UCSD-AML1 (cell line): Measurements from ENCODE around the gene PRKCE.

Source experiments
- DNase-seq: peaks from one replicate; lab custom pipeline; 2025; ENCODE audit not compliant: unreplicated experiment; lab: John Stamatoyannopoulos, UW

The PRKCE gene

GRCh38 chr2:46151577-46151976, 500.1 kb downstream of the PRKCE start:
- DNase-seq: no peak

GRCh38 chr2:46153996-46154753, 502.7 kb downstream of the PRKCE start:
- no peak for DNase-seq

GRCh38 chr2:46157072-46157965, 505.8 kb downstream of the PRKCE start:
- DNase-seq: no peak

DNA sequence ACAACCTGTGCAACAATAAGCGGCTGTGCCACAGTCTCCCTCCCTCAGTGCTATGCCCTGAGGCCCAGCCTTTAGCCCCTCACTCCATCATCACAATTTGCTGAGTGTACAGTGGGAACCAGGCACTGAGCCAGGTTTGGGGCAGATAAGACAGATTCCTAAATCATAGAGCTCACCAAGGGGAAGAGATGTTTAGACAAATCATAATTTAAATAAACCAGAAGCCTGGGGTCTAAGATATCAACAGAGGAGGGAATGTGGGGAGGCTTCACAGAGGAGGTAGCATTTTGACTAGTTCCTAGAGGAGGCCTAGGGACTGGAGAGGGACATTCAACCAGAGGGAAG, 506.5 kb downstream of the PRKCE start:
- DNase-seq: no peak

- DNase-seq: no peak
Observed at GRCh38 chr2:46158661-46159060, 507.2 kb downstream of the PRKCE start.

DNA sequence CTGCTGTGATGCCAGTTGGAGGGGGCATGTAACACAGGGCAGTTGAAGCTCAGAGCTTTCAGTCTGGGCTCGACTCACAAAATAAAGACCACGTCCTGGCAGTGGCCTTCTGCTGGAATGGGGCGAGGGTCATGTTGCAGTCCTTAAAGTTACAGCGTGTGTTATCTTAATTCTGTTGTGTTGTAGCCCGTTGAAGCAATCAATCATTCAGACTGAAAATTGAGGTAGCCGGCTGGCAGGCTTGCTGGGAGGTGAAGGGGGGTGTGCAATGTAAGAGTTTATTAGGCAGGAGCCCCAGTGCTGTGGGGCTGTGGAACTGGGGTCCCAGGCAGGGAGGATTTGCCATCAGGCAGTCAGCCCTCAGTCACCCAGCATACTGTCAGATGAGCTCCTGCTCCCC, 508.9 kb downstream of the PRKCE start:
- DNase-seq: no peak

DNA sequence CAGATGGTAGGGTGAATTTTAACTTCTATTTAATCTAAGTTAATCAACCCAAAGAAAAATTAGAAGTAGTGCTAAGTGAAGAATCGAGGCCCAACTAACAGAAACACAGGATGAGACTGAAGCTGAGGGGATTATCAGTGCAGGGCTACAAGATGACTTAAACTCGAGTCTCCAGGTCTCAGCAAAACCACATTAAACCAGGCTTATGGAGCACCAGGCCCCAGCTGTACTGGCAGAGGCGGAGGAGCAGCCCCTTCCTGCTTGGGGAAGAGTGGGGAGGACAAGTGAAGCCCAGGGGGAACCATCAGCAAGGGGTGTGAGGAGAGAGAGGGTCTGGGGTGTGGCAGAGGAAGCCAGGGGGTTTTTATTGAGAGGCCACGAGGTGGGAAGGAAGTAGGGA, 509.8 kb downstream of the PRKCE start:
- DNase-seq: no peak

DNA sequence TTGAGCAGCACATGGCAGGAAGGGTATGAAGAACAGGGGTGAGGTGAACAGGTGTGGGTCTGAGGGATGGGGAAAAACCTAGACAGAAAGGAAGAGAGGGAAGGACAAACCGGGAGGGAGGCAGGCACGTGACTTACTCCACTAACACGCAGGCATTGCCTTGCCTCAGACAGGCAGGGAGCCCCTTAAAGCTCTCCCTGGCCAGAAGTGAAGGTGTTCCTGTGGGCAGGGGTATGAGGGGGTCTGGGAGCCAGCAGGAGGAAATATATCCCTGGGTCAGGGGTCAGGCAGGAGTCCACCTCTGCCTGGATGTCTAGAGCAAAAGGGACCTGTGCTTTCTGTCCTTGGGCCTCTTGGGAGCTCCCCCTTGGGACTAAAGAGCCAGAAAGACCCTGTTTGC, 510.4 kb downstream of the PRKCE start:
- DNase-seq: no peak

GRCh38 chr2:46162329-46163097, 511.0 kb downstream of the PRKCE start:
- no peak for DNase-seq

DNA sequence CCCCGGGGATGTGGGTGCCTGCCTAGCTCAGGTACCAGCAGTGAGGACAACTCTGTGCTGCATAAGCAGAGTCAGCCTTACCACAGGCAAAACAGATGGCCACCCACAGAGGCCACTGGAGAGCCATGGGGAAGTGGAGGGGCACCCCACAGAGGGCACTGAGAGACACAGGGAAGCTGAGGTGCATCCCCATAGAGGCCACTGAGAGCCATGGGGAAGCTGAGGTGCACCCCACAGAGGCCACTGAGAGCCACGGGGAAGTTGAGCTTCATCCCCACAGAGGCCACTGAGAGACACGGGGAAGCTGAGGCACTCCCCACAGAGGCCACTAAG, 511.6 kb downstream of the PRKCE start:
- DNase-seq: no peak

- no peak for DNase-seq
Observed at GRCh38 chr2:46163804-46164528, 512.5 kb downstream of the PRKCE start.

- DNase-seq: no peak
Observed at GRCh38 chr2:46164529-46165301, 513.2 kb downstream of the PRKCE start.

DNA sequence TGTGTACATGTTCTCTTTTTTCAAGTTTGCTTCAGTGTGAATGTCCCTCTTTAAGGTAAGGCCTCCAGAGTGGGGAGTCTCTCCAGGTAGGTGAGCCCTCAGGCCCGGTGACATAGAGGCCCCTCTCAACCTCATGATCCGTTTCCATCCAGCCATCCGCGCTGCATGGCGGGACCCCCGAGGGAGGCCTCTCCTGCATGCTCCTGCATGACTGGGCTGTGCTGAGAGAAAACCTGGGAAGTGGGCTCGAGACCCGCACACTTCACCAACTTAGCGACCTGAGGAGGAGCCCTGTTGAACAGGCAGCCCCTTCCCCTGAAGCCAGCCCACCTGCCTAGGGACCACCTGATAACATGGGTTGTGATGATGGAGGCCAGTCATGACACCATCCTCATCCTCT, 514.4 kb downstream of the PRKCE start:
- no peak for DNase-seq

DNA sequence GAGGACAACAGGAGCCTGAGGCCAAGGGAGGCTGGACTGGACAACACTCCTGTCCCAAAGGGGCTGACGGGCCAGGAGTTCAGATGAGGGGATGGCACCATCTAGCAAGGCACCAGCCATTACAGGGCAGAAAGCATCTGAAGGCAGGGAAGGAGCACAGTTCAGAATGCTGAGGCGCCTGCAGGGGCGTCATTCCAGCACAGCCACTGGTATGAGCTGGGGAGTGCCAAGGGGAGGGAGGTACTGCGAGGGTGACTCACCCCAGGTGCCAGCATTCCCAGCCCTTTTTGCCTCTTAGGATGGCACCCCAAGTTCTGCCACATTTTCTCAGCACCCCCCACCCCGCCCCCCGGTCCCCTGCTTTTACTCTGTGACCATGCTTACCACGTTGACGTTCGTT, 515.9 kb downstream of the PRKCE start:
- no peak for DNase-seq

DNA sequence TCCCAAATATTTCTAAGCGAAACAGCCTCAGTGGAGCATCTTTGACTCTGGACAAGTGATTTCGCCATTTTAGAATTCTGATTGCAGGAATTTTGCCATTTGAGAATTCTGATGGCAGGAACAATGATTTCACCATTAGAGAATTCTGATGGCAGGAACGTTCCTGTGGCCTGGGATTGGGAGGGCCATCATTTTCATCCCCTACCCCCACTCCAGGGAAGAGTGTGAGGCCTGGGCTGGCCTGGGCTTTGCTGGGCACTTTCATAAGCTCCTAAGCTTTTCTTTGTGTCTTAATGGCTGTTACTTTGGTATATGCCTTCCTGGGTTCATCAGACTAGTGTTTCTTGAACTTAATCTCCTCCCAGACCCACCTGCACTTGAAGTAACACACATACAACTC, 516.4 kb downstream of the PRKCE start:
- no peak for DNase-seq

DNA sequence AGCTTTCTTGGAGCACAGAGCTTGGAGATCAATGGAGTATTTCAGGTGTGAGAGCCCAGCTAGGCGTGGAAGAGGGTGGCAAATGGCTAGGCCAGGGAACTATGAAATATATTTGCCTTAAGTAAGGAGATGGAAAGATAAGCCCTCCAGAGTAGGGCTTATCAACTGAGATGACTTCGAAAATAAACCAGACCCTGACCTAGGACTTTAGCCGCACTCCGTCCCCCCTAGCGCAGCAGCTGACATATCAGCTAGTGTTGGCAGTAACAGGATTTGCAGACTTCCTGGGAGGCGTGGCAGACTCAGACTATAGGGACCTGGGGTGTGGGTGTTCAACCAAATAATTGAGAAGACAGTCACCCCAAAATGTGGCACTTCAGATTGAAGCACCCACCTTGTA, 518.0 kb downstream of the PRKCE start:
- no peak for DNase-seq

DNA sequence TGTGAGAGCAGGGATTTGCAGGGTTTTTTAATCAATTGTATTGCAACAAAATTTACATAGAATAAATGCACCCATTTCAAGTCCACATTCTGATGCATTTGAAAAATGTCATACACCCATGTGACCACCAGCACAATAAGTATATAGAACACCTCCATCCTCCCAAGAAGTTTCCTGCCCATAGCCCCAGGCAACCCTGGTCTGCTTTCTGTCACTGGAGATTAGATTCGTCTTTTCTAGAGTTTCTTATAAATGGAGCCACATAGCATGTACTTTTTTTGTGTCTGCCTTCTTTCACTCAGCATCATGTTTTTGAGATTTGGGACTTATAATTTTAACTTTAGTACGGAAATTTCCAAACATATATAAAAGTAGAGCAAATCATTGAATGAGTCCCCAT, 518.6 kb downstream of the PRKCE start:
- no peak for DNase-seq

DNA sequence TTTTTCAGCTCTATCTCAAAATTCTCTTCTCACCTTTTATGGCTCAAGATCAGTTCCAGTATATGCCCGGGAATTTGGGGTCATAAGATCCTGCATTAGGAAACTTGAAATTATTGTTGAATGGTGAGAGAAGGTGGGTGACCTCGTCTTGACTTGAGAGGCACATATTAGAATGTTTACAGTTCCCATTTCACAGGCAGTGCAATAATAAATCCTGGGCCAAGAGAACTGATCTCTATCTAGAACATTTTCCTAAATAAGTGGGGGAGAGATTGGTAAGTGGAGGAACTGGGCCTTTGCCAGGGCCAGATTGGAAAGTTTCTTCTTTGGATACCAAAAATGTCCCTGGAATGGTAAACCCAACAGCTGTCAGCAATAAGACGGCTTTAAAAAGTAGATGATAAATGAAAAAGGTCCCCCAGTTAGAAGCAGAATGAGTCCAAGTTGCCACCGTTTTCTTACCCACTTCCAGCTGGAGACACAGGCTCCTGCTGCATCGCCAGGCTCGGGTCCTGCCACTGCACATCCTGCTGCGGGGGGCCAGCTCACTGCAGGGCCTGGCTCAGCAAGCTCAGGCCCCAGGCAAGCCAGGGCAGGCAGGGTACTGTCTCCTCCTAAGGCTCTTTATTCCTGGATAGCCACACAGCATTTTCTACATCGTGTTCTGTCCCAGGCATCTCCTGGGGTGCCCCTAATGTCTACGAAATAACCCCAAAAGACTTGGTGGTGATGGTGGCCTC, 519.3 kb downstream of the PRKCE start:
- DNase-seq: no peak

DNA sequence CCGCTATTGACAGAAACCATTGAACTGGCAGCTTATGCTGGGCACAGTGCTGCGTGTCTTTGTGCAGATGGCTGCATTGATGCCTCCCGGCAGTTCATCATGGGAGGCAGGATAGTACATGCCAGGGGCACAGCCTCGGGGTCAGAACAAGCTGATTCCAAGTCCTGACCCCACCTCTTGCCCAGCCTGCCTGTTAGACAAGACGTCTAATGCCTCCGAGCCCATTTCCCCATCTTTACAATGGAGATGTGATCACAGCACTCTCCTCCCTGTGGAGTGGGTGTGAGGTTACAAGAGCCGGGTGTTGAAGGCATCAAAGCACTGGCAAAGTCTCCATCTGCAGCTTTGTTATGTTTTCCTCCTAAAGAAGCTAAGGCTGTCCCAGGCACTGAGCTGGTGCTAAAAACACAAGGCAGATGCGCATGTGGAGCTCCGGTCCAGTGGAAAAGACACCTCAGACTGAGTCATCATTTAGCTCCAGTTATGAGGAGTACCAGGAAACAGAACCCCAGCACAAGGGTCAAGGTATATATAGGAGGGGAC, 520.0 kb downstream of the PRKCE start:
- DNase-seq: no peak
